ENCODE measurements around the gene CD72.
"Not testable (repeated sequence)": the region's sequence is repeated elsewhere in the genome, so short reads cannot be mapped to it uniquely, and the experiment has no call there.

CD72 gene

GRCh38 chr9:35650341-35651158 is 32.3 kb upstream of the CD72 start, which contains the start of gene SIT1:
SIT1 (minus strand) TSS chr9:35650931; CDS start chr9:35650853, 78 bp downstream.
- no peaks in the 10 kb centered on the region for H3K9me3 ChIP-seq
- H3K9ac ChIP-seq, result peak within 1 kb of the TSS; percentile 81
- H3K36me3 ChIP-seq, result no peaks in the 10 kb centered on the region
- no peaks in the 10 kb centered on the region for H3K27me3 ChIP-seq
- H3K27ac ChIP-seq, result peak within 1 kb of the TSS; percentile 85
- peak within 1 kb of the TSS; percentile 98 for H3K4me2 ChIP-seq
- peaks cover 77% of the 10 kb centered on the region for H3K4me1 ChIP-seq
- TF ChIP-seq Cebpa-rat (IDR thresholded peaks at IDR 0.05), result no peak
- peak within 1 kb of the TSS; percentile 68 for H3K4me3 ChIP-seq
- no peaks in the 10 kb centered on the region for H4K20me1 ChIP-seq

- Histone ChIP-seq H3K4me2 (peak overlapping the region; percentile 98), H3K9me3 (no peaks in the 10 kb centered on the region), H3K4me1 (peaks cover 82% of the 10 kb centered on the region), H3K36me3 (no peaks in the 10 kb centered on the region), H3K27ac (peak overlapping the region; percentile 85), H4K20me1 (no peaks in the 10 kb centered on the region), H3K9ac (peak overlapping the region; percentile 81), H3K4me3 (peak overlapping the region; percentile 68), H3K27me3 (no peaks in the 10 kb centered on the region)
- TF ChIP-seq Cebpa-rat (IDR thresholded peaks at IDR 0.05), result no peak
Measured at GRCh38 chr9:35649431-35650340, 31.5 kb upstream of the CD72 start.

- Histone ChIP-seq H3K4me2 (peak overlapping the region; percentile 98), H3K9ac (peak overlapping the region; percentile 81), H3K27me3 (no peaks in the 10 kb centered on the region), H4K20me1 (no peaks in the 10 kb centered on the region), H3K36me3 (no peaks in the 10 kb centered on the region), H3K4me3 (peak overlapping the region; percentile 73), H3K4me1 (peaks cover 91% of the 10 kb centered on the region), H3K27ac (peak overlapping the region; percentile 85), H3K9me3 (no peaks in the 10 kb centered on the region; the same call in 1 of the 2 replicates)
- no peak for TF ChIP-seq Cebpa-rat (IDR thresholded peaks at IDR 0.05)
Measured at GRCh38 chr9:35646533-35647265, 28.5 kb upstream of the CD72 start.

- Histone ChIP-seq H3K36me3 (peaks cover 2% of the 10 kb centered on the region; the same call in 1 of the 2 replicates), H3K4me2 (peak overlapping the region; percentile 98), H3K4me3 (peak overlapping the region; percentile 73), H3K4me1 (peaks cover 91% of the 10 kb centered on the region), H3K27ac (peak overlapping the region; percentile 85), H3K9me3 (peaks cover 1% of the 10 kb centered on the region; the same call in 1 of the 2 replicates), H3K9ac (peak overlapping the region; percentile 81), H4K20me1 (no peaks in the 10 kb centered on the region), H3K27me3 (no peaks in the 10 kb centered on the region)
- TF ChIP-seq Cebpa-rat (IDR thresholded peaks at IDR 0.05), result no peak
Measured at GRCh38 chr9:35646153-35646532, 27.9 kb upstream of the CD72 start.

- H3K4me2 ChIP-seq, result peak overlapping the region; percentile 98
- peak overlapping the region; percentile 81 for H3K9ac ChIP-seq
- H4K20me1 ChIP-seq, H3K27me3 ChIP-seq, H3K36me3 ChIP-seq, H3K9me3 ChIP-seq: not testable (repeated sequence)
- peaks cover 91% of the 10 kb centered on the region for H3K4me1 ChIP-seq
- H3K4me3 ChIP-seq, result peak overlapping the region; percentile 73
- H3K27ac ChIP-seq, result peak overlapping the region; percentile 85
Measured at GRCh38 chr9:35645736-35646135, 27.5 kb upstream of the CD72 start.

GRCh38 chr9:35643046-35643445 is 24.8 kb upstream of the CD72 start:
- no peaks in the 10 kb centered on the region for H4K20me1 ChIP-seq
- H3K9me3 ChIP-seq, result peaks cover 12% of the 10 kb centered on the region
- peak overlapping the region; percentile 48; the same call in 1 of the 2 replicates for H3K9ac ChIP-seq
- H3K27ac ChIP-seq, result peak overlapping the region; percentile 60
- peaks cover 91% of the 10 kb centered on the region for H3K4me1 ChIP-seq
- H3K36me3 ChIP-seq, result peaks cover 13% of the 10 kb centered on the region
- H3K27me3 ChIP-seq, result no peaks in the 10 kb centered on the region
- H3K4me3 ChIP-seq, result no peak overlapping the region
- H3K4me2 ChIP-seq, result peak overlapping the region; percentile 98
- no peak for TF ChIP-seq Cebpa-rat (IDR thresholded peaks at IDR 0.05)

GRCh38 chr9:35641478-35641877 is 23.3 kb upstream of the CD72 start:
- H3K9ac ChIP-seq, H3K4me3 ChIP-seq, H3K27me3 ChIP-seq, H4K20me1 ChIP-seq: not testable (repeated sequence)
- Histone ChIP-seq H3K9me3 (peaks cover 12% of the 10 kb centered on the region), H3K4me1 (peaks cover 94% of the 10 kb centered on the region), H3K36me3 (peaks cover 13% of the 10 kb centered on the region), H3K27ac (peak overlapping the region; percentile 0; the same call in 1 of the 2 replicates), H3K4me2 (peak overlapping the region; percentile 55)

GRCh38 chr9:35640431-35640830 is 22.2 kb upstream of the CD72 start:
- H3K27me3 ChIP-seq, H3K4me3 ChIP-seq, H3K9ac ChIP-seq, H4K20me1 ChIP-seq: not testable (repeated sequence)
- Histone ChIP-seq H3K9me3 (peaks cover 12% of the 10 kb centered on the region), H3K4me2 (peak overlapping the region; percentile 90; the same call in 1 of the 2 replicates), H3K36me3 (peaks cover 13% of the 10 kb centered on the region), H3K4me1 (peaks cover 100% of the 10 kb centered on the region), H3K27ac (peak overlapping the region; percentile 97)

GRCh38 chr9:35639631-35640030 is 21.4 kb upstream of the CD72 start:
- H4K20me1 ChIP-seq, result no peaks in the 10 kb centered on the region
- H3K27ac ChIP-seq, result peak overlapping the region; percentile 97
- peaks cover 13% of the 10 kb centered on the region for H3K36me3 ChIP-seq
- no peak overlapping the region for H3K9ac ChIP-seq
- no peak for TF ChIP-seq Cebpa-rat (IDR thresholded peaks at IDR 0.05)
- no peaks in the 10 kb centered on the region for H3K27me3 ChIP-seq
- H3K9me3 ChIP-seq, result peaks cover 12% of the 10 kb centered on the region
- H3K4me3 ChIP-seq, result no peak overlapping the region
- peak overlapping the region; percentile 90 for H3K4me2 ChIP-seq
- H3K4me1 ChIP-seq, result peaks cover 100% of the 10 kb centered on the region

GRCh38 chr9:35639225-35639624 is 21.0 kb upstream of the CD72 start:
- Histone ChIP-seq H3K4me2 (peak overlapping the region; percentile 90), H3K9me3 (peaks cover 12% of the 10 kb centered on the region), H3K4me1 (peaks cover 100% of the 10 kb centered on the region), H3K27ac (peak overlapping the region; percentile 97), H3K36me3 (peaks cover 13% of the 10 kb centered on the region)
- not testable (repeated sequence) for H4K20me1 ChIP-seq, H3K4me3 ChIP-seq, H3K27me3 ChIP-seq, H3K9ac ChIP-seq

- Histone ChIP-seq H3K36me3 (peaks cover 13% of the 10 kb centered on the region), H3K27ac (peak overlapping the region; percentile 97), H3K4me1 (peaks cover 100% of the 10 kb centered on the region), H3K4me2 (peak overlapping the region; percentile 90), H3K9ac (0 out of 2 replicates have a peak overlapping the region, but pooled peaks have one; percentile 65), H3K9me3 (peaks cover 12% of the 10 kb centered on the region)
- not testable (repeated sequence) for H3K4me3 ChIP-seq, H4K20me1 ChIP-seq, H3K27me3 ChIP-seq
Measured at GRCh38 chr9:35638751-35639150, 20.5 kb upstream of the CD72 start.

GRCh38 chr9:35637427-35637955 is 19.3 kb upstream of the CD72 start:
- H4K20me1 ChIP-seq, H3K27me3 ChIP-seq: not testable (repeated sequence)
- Histone ChIP-seq H3K27ac (peak overlapping the region; percentile 97), H3K4me2 (peak overlapping the region; percentile 90), H3K9me3 (peaks cover 12% of the 10 kb centered on the region), H3K36me3 (peaks cover 13% of the 10 kb centered on the region), H3K4me3 (peak overlapping the region; percentile 31; the same call in 1 of the 2 replicates), H3K4me1 (peaks cover 100% of the 10 kb centered on the region), H3K9ac (0 out of 2 replicates have a peak overlapping the region, but pooled peaks have one; percentile 82)

All from BLaER1 (cell line).